Renal cortex interstitium (tissue), 15 donors: ENCODE measurements around the gene NKAP. TPM values are rescaled to one million over a fixed set of nuclear protein-coding genes. Genes with fewer than 3 reads are reported as not detected.
A peak's percentile ranks its signal among the peaks of the same experiment; 100 is the strongest.
"Not testable (repeated sequence)": the region's sequence is repeated elsewhere in the genome, so short reads cannot be mapped to it uniquely, and the experiment has no call there.

ENCODE experiments used
- DNase-seq, 11 donors: peaks; one replicate each; pipeline ENCODE4 v3.0.0-alpha.2; 2013; ENCODE audit warnings: low read depth in 9 of 11, low spot score in 4 of 11; ENCODE audit errors: extremely low read depth in 1 of 11
- long read RNA-seq, 16 experiments: transcript quantifications; one replicate each; lab custom pipeline, GENCODE V29; 2026
- polyA plus RNA-seq, 3 donors: library from polyadenylated mRNA; unstranded; fragments of 120-200 nt; gene quantifications; one replicate each; pipeline ENCODE4 v1.2.1, GENCODE V29; 2013; ENCODE audit not compliant: insufficient read length in 3 of 3

Gene NKAP
- polyA plus RNA-seq = 10 to 100 TPM; 13.4 to 15.6 (median 15.0) TPM
- long read RNA-seq, donor 1, full-length matches to known transcripts = 1 of 7 reads
- long read RNA-seq, donor 1, partial matches to known transcripts = 6 of 7 reads
- long read RNA-seq, donor 1, other reads (novel, unspliced or antisense) = 0 of 7 reads
- long read RNA-seq, donor 2, full-length matches to known transcripts = 2 of 21 reads
- long read RNA-seq, donor 2, partial matches to known transcripts = 19 of 21 reads
- long read RNA-seq, donor 2, other reads (novel, unspliced or antisense) = 0 of 21 reads
- long read RNA-seq, donor 3, full-length matches to known transcripts = 8 of 8 reads
- long read RNA-seq, donor 3, partial matches to known transcripts = 0 of 8 reads
- long read RNA-seq, donor 3, other reads (novel, unspliced or antisense) = 0 of 8 reads
- long read RNA-seq, donor 4, full-length matches to known transcripts = 8 of 8 reads
- long read RNA-seq, donor 4, partial matches to known transcripts = 0 of 8 reads
- long read RNA-seq, donor 4, other reads (novel, unspliced or antisense) = 0 of 8 reads
- long read RNA-seq, donor 5, full-length matches to known transcripts = 11 of 21 reads
- long read RNA-seq, donor 5, partial matches to known transcripts = 10 of 21 reads
- long read RNA-seq, donor 5, other reads (novel, unspliced or antisense) = 0 of 21 reads
- long read RNA-seq, donor 6, full-length matches to known transcripts = 4 of 12 reads
- long read RNA-seq, donor 6, partial matches to known transcripts = 8 of 12 reads
- long read RNA-seq, donor 6, other reads (novel, unspliced or antisense) = 0 of 12 reads
- long read RNA-seq, donor 7, full-length matches to known transcripts = 3 of 13 reads
- long read RNA-seq, donor 7, partial matches to known transcripts = 10 of 13 reads
- long read RNA-seq, donor 7, other reads (novel, unspliced or antisense) = 0 of 13 reads
- long read RNA-seq, donor 8, full-length matches to known transcripts = 5 of 17 reads
- long read RNA-seq, donor 8, partial matches to known transcripts = 12 of 17 reads
- long read RNA-seq, donor 8, other reads (novel, unspliced or antisense) = 0 of 17 reads
- long read RNA-seq, donor 9, full-length matches to known transcripts = 5 of 5 reads
- long read RNA-seq, donor 9, partial matches to known transcripts = 0 of 5 reads
- long read RNA-seq, donor 9, other reads (novel, unspliced or antisense) = 0 of 5 reads
- long read RNA-seq, donor 10, full-length matches to known transcripts = 2 of 2 reads
- long read RNA-seq, donor 10, partial matches to known transcripts = 0 of 2 reads
- long read RNA-seq, donor 10, other reads (novel, unspliced or antisense) = 0 of 2 reads
- long read RNA-seq, donor 11, full-length matches to known transcripts = 2 of 7 reads
- long read RNA-seq, donor 11, partial matches to known transcripts = 5 of 7 reads
- long read RNA-seq, donor 11, other reads (novel, unspliced or antisense) = 0 of 7 reads
- long read RNA-seq, donor 12, full-length matches to known transcripts = 3 of 9 reads
- long read RNA-seq, donor 12, partial matches to known transcripts = 6 of 9 reads
- long read RNA-seq, donor 12, other reads (novel, unspliced or antisense) = 0 of 9 reads
- long read RNA-seq, donor 13, full-length matches to known transcripts = 8 of 41 reads
- long read RNA-seq, donor 13, partial matches to known transcripts = 33 of 41 reads
- long read RNA-seq, donor 13, other reads (novel, unspliced or antisense) = 0 of 41 reads
- long read RNA-seq, donor 14, full-length matches to known transcripts = 5 of 12 reads
- long read RNA-seq, donor 14, partial matches to known transcripts = 7 of 12 reads
- long read RNA-seq, donor 14, other reads (novel, unspliced or antisense) = 0 of 12 reads
- long read RNA-seq, donor 15, full-length matches to known transcripts = 2 of 2 reads
- long read RNA-seq, donor 15, partial matches to known transcripts = 0 of 2 reads
- long read RNA-seq, donor 15, other reads (novel, unspliced or antisense) = 0 of 2 reads
- long read RNA-seq, donor 16, full-length matches to known transcripts = 14 of 39 reads
- long read RNA-seq, donor 16, partial matches to known transcripts = 25 of 39 reads
- long read RNA-seq, donor 16, other reads (novel, unspliced or antisense) = 0 of 39 reads

- DNase-seq = peak; percentile 74 to 89 (median 85)
Observed at GRCh38 chrX:119943185-119943988, at the start of gene NKAP. Gene NKAP (minus strand): TSS chrX:119943751. CDS start chrX:119943605, 146 bp downstream.

DNA sequence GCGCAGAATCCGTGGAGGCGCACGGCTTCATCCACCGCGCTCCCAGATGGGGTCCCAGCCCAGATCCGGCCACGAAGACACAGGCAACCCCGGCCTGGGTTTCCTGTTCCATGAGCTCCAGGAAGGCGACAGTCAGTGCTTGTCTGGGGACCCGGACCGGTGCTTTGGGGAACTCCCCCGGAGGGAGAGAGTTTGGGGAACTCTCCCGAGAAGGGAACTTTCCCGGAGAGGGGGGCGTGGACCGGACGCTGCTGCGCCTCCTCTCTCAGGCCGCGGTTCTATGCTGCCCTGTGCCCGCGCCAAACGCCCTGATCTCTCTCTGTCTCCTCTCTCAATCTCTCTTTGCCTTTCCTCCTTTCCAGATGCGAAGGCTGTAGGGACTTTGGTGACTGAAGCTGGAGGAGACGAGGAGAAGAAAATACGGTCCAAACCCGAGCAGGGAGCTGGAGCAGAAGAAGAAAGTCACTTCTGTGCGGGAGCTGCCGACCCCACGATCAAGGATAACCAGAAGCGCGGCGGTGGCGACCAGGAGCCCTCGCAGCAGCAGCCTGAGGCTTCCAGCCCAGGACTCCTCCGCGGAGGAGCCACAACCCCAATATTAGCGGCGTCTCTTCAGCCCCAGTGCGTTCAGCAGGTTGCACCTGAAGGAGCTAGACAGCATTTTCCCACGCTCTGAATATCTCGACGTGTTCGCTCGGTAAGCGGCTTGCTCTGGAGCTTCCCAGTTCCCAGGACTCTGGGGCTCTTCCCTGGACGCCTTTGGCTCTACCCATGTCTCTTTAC lies 47.6 kb upstream of the NKAP start:
- no peak for DNase-seq

DNA sequence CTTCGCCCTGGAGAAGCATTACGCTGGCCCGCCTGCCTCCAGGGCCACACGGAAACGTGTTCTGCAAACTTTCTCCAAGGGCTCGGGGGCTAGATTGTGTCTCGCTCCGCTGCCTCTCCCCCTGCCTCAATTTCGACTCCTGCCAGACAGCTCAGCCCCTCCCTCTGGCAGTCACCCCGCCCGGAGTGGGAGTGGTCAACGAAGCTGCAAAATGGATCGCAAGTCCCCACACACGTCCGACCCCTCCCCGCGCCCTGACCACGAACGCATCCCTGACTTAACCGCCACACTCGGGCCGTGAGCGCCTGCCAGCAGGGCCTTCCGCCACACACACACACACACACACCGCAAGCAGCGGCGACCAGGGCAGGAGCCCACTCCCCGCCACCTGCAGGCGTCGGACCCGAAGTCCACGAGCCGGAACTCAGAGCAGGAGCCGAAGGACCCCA lies 47.0 kb upstream of the NKAP start:
- no peak for DNase-seq

DNA sequence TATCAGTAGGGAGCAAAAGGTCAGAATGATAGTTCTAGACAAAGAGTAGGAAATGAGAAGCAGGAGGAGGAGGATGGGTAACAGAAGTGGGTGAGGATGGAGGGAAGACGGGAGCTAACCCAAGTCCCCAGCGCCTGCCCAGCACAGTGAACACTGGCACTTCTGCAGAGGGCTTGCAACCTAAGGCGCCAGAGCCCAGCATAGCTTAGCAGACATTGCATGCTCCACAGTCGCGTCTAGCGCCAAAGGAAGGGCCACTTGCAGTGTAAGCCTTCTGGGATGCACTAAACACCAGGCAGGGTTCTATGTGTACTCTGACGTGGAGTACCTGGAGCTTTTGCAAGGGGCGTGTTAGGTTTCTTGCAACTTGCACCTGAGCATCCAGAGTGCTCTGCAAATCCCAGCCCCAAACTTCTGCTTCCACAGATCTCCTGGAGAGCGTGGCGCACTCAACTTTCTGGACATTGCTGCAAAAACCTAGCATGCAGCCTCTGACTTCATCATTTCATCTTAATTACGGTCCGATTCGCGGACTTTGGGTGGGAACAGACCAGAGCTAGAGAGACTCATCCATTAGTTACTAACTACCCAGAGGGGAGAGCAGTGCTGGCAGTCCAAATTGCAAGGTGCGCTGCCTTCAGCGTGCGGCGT lies 46.5 kb upstream of the NKAP start:
- DNase-seq = no peak

DNA sequence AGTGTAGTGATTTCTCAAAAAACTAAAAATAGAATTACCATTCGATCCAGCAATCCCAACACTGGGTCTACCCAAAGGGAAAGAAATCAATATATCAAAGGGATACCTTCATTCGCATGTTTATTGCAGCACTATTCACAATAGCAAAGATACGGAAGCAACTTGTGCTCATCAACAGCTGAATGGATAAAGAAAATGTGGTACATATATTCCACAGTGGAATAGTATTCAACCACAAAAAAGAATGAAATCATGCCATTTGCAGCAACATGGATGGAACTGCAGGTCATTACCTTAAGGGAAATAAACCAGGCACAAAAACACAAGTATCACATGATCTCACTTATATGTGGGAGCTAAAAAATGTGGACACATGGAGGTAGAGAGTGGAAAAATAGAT lies 42.7 kb upstream of the NKAP start:
- no peak for DNase-seq

DNA sequence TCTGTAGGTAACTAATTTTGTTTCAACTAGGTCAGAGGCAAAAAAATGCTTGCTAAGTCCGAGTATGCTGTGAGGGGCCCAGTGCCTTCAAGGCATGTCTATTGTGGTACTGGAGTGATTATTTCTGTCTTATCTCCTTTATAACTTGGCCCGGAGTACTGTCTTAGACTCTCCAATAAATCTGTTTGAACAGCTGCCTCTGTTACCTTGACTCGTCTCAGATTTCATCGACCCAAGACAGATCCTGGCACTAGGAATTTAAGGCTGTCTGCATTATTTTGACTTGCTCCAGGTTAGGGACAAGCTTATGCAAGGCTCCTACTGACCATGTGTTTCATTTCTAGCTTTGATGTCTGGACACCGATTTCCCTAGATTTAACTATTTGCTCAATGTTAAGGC lies 41.1 kb upstream of the NKAP start:
- no peak for DNase-seq

- no peak for DNase-seq
Observed at GRCh38 chrX:119983494-119983893, 39.9 kb upstream of the NKAP start.

GRCh38 chrX:119982145-119982544 lies 38.6 kb upstream of the NKAP start:
- DNase-seq = no peak

DNA sequence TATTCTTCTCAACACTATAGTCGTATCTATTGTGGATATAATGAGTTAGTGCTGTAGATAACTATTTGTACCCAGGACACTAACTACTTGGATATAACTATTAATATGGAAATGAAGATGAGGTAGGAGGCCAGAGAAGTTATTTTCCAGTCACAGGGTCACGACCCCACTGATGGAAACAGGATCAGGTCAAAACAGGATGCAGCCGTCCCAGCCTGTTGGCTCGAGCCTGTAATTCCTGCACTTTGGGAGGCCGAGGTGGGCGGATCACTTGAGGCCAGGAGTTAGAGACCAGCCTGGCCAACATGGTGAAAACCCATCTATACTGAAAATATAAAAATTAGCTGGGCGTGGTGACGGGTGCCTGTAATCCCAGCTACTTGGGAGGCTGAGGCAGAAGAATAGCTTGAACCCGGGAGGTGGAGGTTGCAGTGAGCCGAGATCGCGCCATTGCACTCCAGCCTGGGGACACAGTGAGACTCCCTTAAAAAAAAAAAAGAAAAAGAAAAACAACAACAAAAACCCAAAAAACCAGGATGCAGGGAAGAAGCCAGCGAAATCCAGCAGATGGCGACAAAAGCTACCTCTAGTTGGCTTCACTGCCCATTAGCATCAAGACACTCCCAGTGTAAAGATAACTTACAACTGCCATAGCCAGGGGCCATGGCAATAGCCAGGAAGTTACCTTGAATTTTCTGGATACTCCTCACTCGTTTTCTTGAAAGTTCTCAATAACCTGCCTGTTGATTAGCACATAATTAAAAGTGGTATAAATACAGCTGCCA lies 37.9 kb upstream of the NKAP start:
- peak in 1 of 11 donors; percentile 21 for DNase-seq

GRCh38 chrX:119977172-119977571 lies 33.6 kb upstream of the NKAP start:
- DNase-seq = not testable (repeated sequence)

GRCh38 chrX:119971184-119971583 lies 27.6 kb upstream of the NKAP start:
- no peak for DNase-seq

- no peak for DNase-seq
Observed at GRCh38 chrX:119970574-119970973, 27.0 kb upstream of the NKAP start.

- DNase-seq = not testable (repeated sequence)
Observed at GRCh38 chrX:119966837-119967236, 23.3 kb upstream of the NKAP start.

DNA sequence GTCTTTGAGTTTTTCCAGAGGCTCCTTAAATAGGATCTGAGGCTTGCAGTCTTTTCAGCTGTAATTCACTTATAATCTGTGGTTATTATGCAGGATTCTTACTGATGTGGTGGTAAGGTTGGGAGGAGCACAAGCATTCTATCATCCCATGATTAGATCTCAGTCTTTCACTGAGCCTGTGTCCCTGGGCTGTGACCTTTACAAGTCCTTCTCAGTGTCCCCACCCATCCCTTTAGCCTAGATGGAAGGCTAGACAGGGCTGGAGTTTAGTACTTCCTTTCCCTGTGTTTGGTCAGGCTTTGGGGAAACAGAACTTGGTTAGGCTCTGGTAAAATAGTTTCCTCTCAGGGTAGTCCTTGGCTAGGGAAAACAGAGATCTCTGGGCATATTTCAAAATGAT lies 17.1 kb upstream of the NKAP start:
- DNase-seq = no peak
